GM18867 (cell line): ENCODE measurements around the gene TTC33.

Experiments used
- ATAC-seq: cut with Tn5 transposase; IDR thresholded peaks from one replicate; pipeline ENCODE4 v1.9.1; 2021; ENCODE audit warnings: mild to moderate bottlenecking, moderate library complexity; ENCODE audit not compliant: unreplicated experiment

Gene TTC33

GRCh38 chr5:40547994-40548575, 207.7 kb downstream of the TTC33 start:
- no peak for ATAC-seq

DNA sequence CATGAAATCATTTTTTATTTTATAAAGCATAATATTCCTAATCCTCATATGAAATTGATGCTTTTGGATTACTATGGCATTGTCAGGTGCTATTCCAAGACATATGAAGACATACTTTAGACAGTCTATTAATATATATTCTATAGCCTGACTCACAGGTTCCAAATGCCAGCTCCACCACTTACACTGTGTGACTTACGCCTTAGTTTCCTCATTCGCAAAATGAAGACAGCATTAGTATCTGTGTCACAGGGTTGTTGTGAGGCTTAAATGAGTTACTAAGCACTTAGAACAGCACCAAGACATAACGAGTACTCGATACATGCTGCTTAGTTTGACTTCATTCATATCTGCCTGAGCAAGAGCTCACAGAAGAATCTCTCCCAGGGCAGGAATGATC, 208.2 kb downstream of the TTC33 start:
- no peak for ATAC-seq

DNA sequence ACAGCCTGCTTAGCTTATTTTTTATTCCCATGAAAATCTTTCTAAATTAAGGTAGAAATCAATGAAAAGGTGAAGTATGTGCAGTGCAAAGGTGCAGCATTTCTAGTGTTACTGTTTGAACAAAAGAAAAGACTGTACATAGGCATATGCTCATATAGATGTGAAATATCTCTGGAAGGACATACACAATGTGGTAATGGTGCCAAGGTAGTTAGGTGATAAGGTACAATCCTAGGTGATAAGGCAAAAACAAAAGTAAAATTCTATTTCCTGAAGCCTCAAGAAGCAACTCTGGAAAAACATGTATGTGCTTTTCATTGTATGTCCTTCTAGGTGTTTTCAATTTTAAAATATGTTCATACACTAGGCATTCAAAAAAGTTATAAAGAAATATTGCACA, 215.5 kb downstream of the TTC33 start:
- ATAC-seq: no peak

GRCh38 chr5:40524677-40525076, 231.1 kb downstream of the TTC33 start:
- ATAC-seq: no peak

DNA sequence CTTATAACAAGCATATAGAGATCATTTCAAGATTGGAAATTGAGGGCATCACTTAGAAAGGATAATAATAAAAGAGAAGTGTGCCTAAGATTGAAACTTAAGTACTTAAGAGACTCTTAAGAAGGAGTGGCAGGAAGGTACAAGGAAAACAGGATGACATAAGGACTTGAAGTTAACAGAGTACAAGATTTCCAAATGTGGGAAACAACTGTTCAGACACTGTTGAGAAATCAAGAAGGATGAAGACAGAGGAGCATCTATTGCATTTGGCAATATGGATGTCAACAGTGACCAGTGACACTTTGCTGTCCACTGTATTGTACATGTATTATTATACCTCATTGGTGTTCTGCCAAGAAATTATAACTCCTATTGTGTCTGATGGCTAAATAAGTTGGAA, 233.8 kb downstream of the TTC33 start:
- no peak for ATAC-seq

DNA sequence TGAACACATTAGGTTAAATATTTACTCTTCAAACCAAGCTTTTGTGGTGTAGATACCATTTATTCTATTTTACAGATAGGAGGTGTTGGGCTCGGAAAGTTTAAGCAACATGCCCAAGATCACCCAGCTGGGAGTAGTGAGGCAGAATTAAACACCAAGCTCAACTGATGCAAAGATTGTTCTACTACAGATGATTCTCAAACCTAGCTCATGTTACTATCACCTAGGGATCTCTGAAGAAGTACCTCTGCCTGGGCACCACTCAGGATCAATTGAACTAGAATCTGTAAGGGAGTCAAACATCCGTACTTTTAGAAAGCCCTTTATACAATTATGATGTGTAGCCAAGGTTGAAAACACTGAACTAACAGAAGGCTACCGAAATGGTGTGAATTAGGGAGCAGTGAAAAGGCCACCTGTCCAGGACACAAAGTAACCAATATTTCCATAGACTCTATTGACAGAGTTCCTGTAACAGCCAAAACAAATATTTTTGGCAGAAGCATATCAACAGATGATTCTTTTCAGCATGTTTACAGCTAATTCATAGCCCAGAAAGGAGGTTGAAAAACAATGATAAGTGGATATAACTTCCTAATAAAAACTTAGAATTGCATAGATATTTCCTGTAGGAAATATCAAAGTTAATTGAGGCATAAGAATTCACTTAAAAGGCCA, 234.5 kb downstream of the TTC33 start:
- no peak for ATAC-seq

GRCh38 chr5:40518485-40518917, 237.3 kb downstream of the TTC33 start:
- no peak for ATAC-seq

DNA sequence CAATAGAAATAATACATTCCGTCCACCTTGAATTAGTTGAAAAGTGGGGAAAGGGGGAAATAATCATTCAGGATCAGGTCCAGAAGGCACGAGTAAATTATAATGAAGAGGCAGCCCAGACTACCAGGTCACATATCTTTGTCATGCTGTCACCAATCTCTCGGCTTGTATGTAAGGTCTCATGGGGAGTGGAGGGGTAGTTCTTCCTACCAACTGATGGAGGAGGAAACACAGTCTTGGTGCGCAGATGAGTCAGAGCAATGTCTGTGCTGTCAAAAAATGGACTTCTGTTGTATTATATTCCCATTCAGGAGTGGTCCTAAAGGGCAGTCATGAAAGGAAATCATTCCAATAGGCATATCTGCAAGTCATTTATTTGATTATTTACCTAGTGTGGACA, 240.3 kb downstream of the TTC33 start:
- no peak for ATAC-seq

DNA sequence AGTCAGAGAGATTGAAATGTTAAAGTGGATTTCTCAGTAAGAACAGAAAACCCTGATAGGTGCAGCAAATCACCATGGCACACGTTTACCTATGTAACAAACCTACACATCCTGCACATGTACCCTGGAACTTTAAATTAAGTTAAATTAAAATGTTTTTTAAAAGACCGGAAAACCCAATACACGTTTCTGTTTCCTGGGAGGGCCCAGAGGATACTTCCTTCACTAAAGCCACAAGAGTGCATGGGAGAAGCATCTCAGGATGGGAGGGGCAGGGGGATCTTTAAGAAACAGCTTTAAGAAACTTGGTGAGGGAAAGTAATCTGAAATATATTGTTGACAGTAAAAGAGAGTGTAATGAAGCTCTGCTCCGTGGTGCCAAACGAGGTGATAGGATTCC, 240.8 kb downstream of the TTC33 start:
- ATAC-seq: no peak

- no peak for ATAC-seq
Measured at GRCh38 chr5:40511801-40512200, 244.0 kb downstream of the TTC33 start.

DNA sequence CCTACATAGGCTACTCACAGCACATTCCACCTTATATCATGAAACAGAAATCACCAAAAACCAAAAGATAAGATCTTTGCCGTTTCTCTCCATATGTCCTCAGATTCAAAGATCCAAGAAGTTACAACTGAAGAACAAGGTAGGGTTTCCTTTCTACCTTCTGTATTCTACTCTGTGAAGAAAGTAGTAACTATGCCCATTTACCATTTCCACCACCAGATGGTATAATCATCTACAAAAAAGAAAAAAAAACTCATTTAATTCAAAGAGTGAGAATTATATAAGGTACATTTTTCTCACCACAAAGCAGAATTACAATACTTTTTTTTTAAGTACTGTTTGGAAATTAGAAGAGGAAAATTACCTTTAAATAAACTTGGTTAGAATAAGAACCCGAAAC, 248.7 kb downstream of the TTC33 start:
- ATAC-seq: no peak

DNA sequence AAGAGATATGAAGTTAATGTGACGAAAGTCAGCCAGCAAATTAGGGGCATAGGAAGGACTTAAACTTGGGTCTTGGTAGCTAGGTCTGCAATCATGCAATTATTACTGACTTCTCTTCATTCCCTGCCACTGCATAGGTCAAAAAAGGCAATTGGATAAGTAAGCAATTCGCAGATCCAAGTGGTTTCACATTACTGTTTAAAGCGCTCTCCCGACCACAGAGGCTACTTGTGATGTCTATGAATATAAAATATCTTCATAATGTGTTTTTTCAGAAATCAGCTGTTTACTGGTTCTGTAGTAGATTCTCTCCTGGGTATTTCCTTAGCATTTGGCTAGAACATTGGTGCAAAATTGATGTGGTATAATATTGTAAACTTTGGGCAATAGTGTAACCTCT, 250.7 kb downstream of the TTC33 start:
- ATAC-seq: no peak

DNA sequence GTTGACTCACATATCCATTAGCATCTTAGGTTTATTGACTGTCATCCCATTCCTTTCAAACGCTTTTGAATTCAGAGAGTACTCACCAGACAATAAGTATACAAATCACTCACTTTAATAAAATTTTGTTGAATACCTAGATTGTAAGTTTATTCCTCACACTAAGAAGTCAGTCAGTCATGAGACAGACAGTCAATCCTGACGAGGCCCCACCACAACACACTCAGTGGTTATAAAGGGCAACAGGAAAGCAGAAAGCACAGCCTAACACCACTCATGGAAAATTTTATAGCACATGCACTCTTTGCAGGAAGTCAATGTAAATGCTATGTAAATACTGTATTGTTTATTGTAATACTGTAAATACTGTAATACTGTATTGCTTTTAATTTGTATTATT, 252.3 kb downstream of the TTC33 start:
- no peak for ATAC-seq

DNA sequence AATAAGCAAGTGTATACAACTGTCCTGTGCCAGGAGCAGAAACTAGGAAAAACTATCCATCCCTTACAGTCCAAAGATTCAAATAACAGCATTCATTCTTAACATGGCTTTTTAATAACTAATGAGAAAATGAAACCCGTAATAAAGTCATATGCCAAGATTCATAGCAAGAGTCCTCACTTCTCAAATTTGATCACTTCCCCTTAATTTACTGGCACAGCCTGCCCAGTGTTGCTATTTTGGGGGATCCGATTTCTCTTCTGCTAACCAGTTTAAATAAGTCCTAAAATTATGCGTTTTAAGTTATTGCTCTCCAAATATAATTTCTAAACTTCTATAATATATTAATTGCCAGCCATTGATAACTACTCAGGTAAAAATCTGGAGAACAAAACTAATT, 253.0 kb downstream of the TTC33 start:
- ATAC-seq: peak; percentile 84

DNA sequence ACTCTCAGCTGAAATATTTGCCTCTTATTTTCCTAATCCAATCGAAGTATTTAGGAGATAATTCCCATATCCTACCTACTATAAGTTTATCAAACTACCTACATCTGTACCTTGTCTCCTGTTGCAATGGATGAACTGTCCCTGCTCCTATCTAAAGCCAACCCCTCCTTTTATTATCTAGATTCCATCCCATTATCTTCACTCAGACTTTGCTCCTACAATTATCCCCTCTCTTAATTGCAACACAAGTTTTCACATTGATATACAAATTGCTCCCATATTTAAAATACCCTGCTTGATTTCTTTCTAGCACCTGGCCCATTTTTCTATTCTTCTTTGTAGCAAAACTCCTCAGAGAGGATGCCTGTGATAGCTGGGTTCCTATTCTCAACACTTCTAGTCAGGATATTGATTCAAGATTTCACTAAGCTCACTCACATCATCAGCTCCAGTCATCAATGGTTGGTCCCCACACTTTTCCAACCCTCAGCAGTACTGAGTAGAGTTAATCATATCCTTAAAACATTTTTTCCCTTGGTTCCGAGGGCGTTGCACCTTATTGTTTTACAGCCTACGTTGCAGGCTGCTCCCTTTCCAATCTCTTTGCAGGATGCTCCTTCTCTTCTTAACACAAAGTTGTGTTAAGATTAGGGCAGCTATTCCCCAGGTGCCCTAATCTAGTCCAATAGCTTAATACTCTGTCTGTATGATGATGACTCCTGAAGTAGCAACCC, 253.9 kb downstream of the TTC33 start:
- ATAC-seq: no peak

DNA sequence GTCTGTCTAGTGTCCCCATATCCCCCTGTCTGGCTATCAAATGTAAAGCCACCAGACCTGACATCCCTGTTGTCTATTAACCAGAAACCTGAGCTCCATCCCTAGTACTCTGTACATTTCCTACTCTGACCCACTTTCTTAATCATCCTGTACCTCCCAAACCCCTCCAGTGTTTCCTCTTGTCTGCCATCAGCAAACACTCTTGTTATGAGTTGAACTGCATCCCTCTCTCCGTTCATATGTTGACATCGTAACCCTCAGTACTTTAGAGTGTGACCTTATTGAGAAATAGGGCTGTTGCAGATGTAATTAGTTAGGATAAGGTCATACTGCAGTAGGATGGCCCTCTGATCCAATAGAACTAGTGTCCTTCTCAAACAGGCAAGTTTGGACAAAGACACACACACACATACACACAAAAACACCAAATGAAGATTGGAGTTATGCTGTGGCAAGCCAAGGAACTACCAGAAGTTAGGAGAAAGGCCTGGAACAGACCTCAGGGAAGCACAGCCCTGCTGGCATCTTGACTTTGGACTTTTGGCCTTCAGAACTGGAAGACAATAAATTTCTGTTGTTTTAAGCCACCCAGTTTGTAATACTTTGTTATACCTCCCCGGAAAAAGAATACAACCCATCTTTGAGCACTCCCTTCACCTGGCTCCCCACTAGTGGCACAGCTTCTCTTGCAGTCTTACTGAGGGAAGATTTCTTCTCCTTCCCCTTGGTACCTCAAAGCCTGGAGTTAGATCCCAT, 256.1 kb downstream of the TTC33 start:
- no peak for ATAC-seq

GRCh38 chr5:40499007-40499406, 256.8 kb downstream of the TTC33 start:
- no peak for ATAC-seq

DNA sequence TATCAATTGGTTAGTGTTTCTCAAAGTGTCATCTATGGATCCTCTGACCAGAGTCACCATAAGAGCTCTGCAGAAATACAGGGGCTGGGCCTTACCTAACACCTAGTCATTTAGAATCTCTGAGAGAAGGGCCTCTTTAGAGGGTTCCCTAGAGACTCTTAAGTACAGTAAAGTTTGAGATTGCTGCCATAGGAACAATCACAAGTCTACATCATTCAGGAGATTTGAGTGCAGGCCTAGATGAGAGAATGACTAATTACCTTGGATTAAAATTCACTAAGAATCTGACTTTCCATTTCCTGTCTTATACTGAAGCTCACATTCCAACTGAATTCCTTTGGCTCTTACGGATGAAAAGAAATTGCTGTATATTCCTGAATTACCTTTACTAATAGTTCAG, 258.2 kb downstream of the TTC33 start:
- ATAC-seq: no peak

DNA sequence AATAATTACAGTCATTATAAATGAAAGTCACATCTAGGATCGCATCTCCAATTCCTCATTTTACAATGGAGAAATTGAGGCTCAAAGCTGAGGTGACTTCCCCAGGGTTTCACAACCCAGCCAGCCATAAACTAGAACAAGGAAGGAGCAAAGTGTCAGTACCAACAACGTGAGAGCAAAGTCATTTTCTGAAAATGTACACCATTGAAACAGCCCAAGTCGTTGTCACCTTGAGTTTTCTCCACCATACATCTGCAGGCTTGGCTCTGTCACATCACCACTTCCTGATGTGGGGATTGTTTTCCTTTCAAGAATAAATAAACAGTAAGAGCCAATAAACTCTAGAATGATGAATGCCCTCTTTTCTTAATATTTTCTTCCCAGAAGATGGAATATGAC, 260.5 kb downstream of the TTC33 start:
- no peak for ATAC-seq

GRCh38 chr5:40494631-40495236, 261.0 kb downstream of the TTC33 start:
- ATAC-seq: no peak

DNA sequence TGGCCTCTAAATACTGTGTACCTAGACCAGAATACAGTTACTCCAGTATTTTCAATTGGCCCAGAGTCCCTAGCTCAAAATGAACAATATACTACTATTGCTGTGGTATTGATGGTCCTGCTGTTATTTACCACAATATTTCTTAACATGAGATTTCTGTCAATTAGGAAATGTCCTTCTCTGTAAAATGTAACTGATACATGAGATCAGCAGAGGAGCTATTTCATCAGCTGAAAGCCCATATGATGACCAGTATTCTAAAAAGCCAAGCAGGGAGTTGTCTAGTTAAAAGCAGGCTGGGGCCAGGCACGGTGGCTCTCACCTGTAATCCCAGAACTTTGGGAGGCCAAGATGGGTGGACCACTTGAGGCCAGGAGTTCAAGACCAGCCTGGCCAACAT, 263.7 kb downstream of the TTC33 start:
- no peak for ATAC-seq
